H1 (cell line): Measurements from ENCODE around the gene PDIA6. TPM values are rescaled to one million over a fixed set of nuclear protein-coding genes. Genes with fewer than 3 reads are reported as not detected.

Source experiments
- CTCF ChIA-PET: fragments of 300-600 bp; sonication (Branson Sonifier 250); formaldehyde crosslinking; loops from one replicate; lab custom pipeline; 2021; ENCODE audit not compliant: partially characterized antibody; lab: Charles Lee
- POLR2A ChIA-PET: fragments of 300-600 bp; sonication (Branson Sonifier 250); formaldehyde crosslinking; loops from one replicate; lab custom pipeline; 2021; ENCODE audit warnings: inconsistent platforms; ENCODE audit not compliant: partially characterized antibody; lab: Charles Lee
- DNase-seq, 2 experiments: peaks; one replicate each; pipeline versions ENCODE4 v3.0.0 to v3.0.0-alpha.2; 2010 to 2022; ENCODE audit warnings: low spot score in 2 of 2, low read depth in 1 of 2, mixed read lengths in 1 of 2
- FAIRE-seq: peaks from 2 replicates; lab custom pipeline; 2011; peaks lifted over from hg19 to GRCh38; lab: Jason Lieb, UNC
- H2AFZ ChIP-seq: 2 replicates; pipeline ENCODE4 v1.8.1; 2012; ENCODE audit warnings: low read length, inconsistent platforms
- H2AK5ac ChIP-seq: 2 replicates; pipeline ENCODE4 v1.6.1; 2013; ENCODE audit warnings: low read depth, low read length
- H2BK120ac ChIP-seq: replicated peaks from 2 replicates; pipeline ENCODE3; 2013; ENCODE audit warnings: low read depth, low read length, inconsistent platforms
- H2BK12ac ChIP-seq: 2 replicates; pipeline ENCODE4 v1.6.1; 2013; ENCODE audit warnings: low read depth, low read length
- H2BK15ac ChIP-seq: 2 replicates; pipeline ENCODE4 v1.6.1; 2013; ENCODE audit warnings: low read length
- H2BK20ac ChIP-seq: 2 replicates; pipeline ENCODE4 v1.6.1; 2013; ENCODE audit warnings: low read length
- H2BK5ac ChIP-seq: 2 replicates; pipeline ENCODE4 v1.6.1; 2013; ENCODE audit warnings: low read depth, low read length
- H3K14ac ChIP-seq: 2 replicates; pipeline ENCODE4 v1.6.1; 2013; ENCODE audit warnings: inconsistent platforms; ENCODE audit not compliant: insufficient read length
- H3K18ac ChIP-seq: 2 replicates; pipeline ENCODE4 v1.6.1; 2013; ENCODE audit warnings: low read length; ENCODE audit errors: extremely low read depth
- H3K23ac ChIP-seq: 2 replicates; pipeline ENCODE4 v1.6.1; 2013; ENCODE audit warnings: inconsistent platforms; ENCODE audit not compliant: insufficient read length
- H3K23me2 ChIP-seq: 2 replicates; pipeline ENCODE4 v1.6.1; 2013; ENCODE audit warnings: low read depth, low read length
- H3K27ac ChIP-seq: 2 replicates; pipeline ENCODE4 v1.6.1; 2011; ENCODE audit warnings: low read depth, low read length, inconsistent platforms
- H3K27me3 ChIP-seq, 4 experiments: replicated peaks in 1 of 4; 1 replicate in 1 of 4; 2 replicates in 3 of 4; pipeline versions ENCODE4 v1.6.1 to v1.8.1; 2011 to 2013; ENCODE audit warnings: low read length in 3 of 4, mild to moderate bottlenecking in 3 of 4, inconsistent platforms in 2 of 4, mixed read lengths in 2 of 4, moderate library complexity in 1 of 4; ENCODE audit not compliant: control insufficient read depth in 3 of 4, insufficient read depth in 3 of 4; ENCODE audit errors: extremely low read depth in 1 of 4
- H3K36me3 ChIP-seq, 4 experiments: 2 replicates each; pipeline versions ENCODE4 v1.6.1 to v1.8.1; 2011 to 2013; ENCODE audit warnings: mild to moderate bottlenecking in 4 of 4, low read length in 3 of 4, moderate library complexity in 2 of 4, control low read depth in 1 of 4, inconsistent platforms in 1 of 4; ENCODE audit not compliant: insufficient read depth in 4 of 4, control insufficient read depth in 2 of 4
- H3K4ac ChIP-seq: replicated peaks from 2 replicates; pipeline ENCODE3; 2013; ENCODE audit warnings: low read length, low read depth, mixed read lengths, inconsistent platforms; ENCODE audit not compliant: insufficient read length
- H3K4me1 ChIP-seq, 4 experiments: replicated peaks in 1 of 4; 1 replicate in 1 of 4; 2 replicates in 3 of 4; pipeline versions ENCODE4 v1.6.1 to v1.8.1; 2011 to 2013; ENCODE audit warnings: low read length in 3 of 4, inconsistent platforms in 2 of 4, mixed read lengths in 1 of 4; ENCODE audit not compliant: insufficient read depth in 4 of 4, control insufficient read depth in 3 of 4
- H3K4me2 ChIP-seq, 2 experiments: 2 replicates each; pipeline versions ENCODE4 v1.6.1 to v1.8.1; 2011 to 2013; ENCODE audit warnings: low read depth in 2 of 2, low read length in 2 of 2, control low read depth in 1 of 2, inconsistent platforms in 1 of 2, mild to moderate bottlenecking in 1 of 2; ENCODE audit not compliant: insufficient read depth in 1 of 2
- H3K4me3 ChIP-seq, 4 experiments: fragments of 200-600, 300-600 bp in 1 of 4; sonication (generic), shearing (Covaris generic), sonication (Bioruptor Twin) in 1 of 4; 2 replicates each; pipeline versions ENCODE4 v1.5.1 to v1.8.1; 2011 to 2016; ENCODE audit warnings: low read length in 4 of 4, low read depth in 3 of 4, control low read depth in 2 of 4, inconsistent platforms in 2 of 4, mild to moderate bottlenecking in 2 of 4, mixed read lengths in 1 of 4, moderate library complexity in 1 of 4; ENCODE audit not compliant: insufficient read depth in 2 of 4; ENCODE audit errors: extremely low read depth in 1 of 4
- H3K56ac ChIP-seq: replicated peaks from 2 replicates; pipeline ENCODE3; 2013; ENCODE audit warnings: low read depth, mild to moderate bottlenecking, mixed read lengths, low read length, inconsistent platforms; ENCODE audit not compliant: insufficient read length
- H3K79me1 ChIP-seq: 2 replicates; pipeline ENCODE4 v1.6.1; 2013; ENCODE audit warnings: low read depth, low read length, control low read depth
- H3K79me2 ChIP-seq, 2 experiments: 2 replicates each; pipeline versions ENCODE4 v1.6.1 to v1.8.1; 2012 to 2013; ENCODE audit warnings: low read length in 2 of 2, mild to moderate bottlenecking in 2 of 2, inconsistent platforms in 1 of 2; ENCODE audit not compliant: insufficient read depth in 2 of 2, control insufficient read depth in 1 of 2
- H3K9ac ChIP-seq, 4 experiments: replicated peaks in 1 of 4; 1 replicate in 1 of 4; 2 replicates in 3 of 4; pipeline versions ENCODE4 v1.6.1 to v1.8.1; 2011 to 2013; ENCODE audit warnings: low read depth in 3 of 4, low read length in 3 of 4, control low read depth in 2 of 4, mild to moderate bottlenecking in 2 of 4, moderate library complexity in 2 of 4, inconsistent platforms in 1 of 4; ENCODE audit errors: extremely low read depth in 1 of 4
- H3K9me3 ChIP-seq, 2 experiments: 2 replicates each; pipeline versions ENCODE4 v1.6.1 to v1.8.1; 2012 to 2013; ENCODE audit warnings: mild to moderate bottlenecking in 2 of 2, moderate library complexity in 2 of 2, control low read depth in 1 of 2, inconsistent platforms in 1 of 2, low read depth in 1 of 2, low read length in 1 of 2, mixed read lengths in 1 of 2; ENCODE audit not compliant: insufficient read depth in 2 of 2
- H4K20me1 ChIP-seq, 2 experiments: replicated peaks in 1 of 2; 2 replicates each; pipeline versions ENCODE3 to v1.8.1; 2011 to 2013; ENCODE audit warnings: inconsistent platforms in 2 of 2, low read length in 2 of 2, mild to moderate bottlenecking in 1 of 2; ENCODE audit not compliant: insufficient read depth in 2 of 2, control insufficient read depth in 1 of 2
- H4K5ac ChIP-seq: 2 replicates; pipeline ENCODE4 v1.6.1; 2013; ENCODE audit warnings: low read length, low read depth, mixed read lengths, inconsistent platforms; ENCODE audit not compliant: insufficient read length
- H4K8ac ChIP-seq: 2 replicates; pipeline ENCODE4 v1.8.0; 2013; ENCODE audit warnings: mild to moderate bottlenecking, moderate library complexity, low read length, inconsistent platforms; ENCODE audit not compliant: insufficient read depth; ENCODE audit errors: extremely low read depth
- H4K91ac ChIP-seq: replicated peaks from 2 replicates; pipeline ENCODE3; 2013; ENCODE audit warnings: low read length, mixed read lengths, inconsistent platforms; ENCODE audit not compliant: insufficient read length
- PHF8 ChIP-seq: fragments of 200-600 bp; sonication (generic); conservative IDR thresholded peaks from 2 replicates; pipeline ENCODE4 v1.7.1; 2012; ENCODE audit warnings: low read depth, mild to moderate bottlenecking, inconsistent platforms, low read length, moderate library complexity
- POLR2AphosphoS5 ChIP-seq: IDR thresholded peaks from 2 replicates; pipeline ENCODE4 v1.6.1; 2011; ENCODE audit warnings: low read depth, low read length
- RXRA ChIP-seq: IDR thresholded peaks from 2 replicates; pipeline ENCODE4 v1.6.1; 2011; ENCODE audit warnings: low read depth, mild to moderate bottlenecking, low read length, moderate library complexity; ENCODE audit not compliant: insufficient read depth
- SUZ12 ChIP-seq: fragments of 200-600 bp; sonication (generic); IDR thresholded peaks from 2 replicates; pipeline ENCODE4 v1.6.1; 2012; ENCODE audit warnings: mild to moderate bottlenecking, inconsistent platforms, low read length, moderate library complexity, mixed read lengths
- WGBS, 2 experiments: shearing (Covaris generic) in 1 of 2; methylation state at CpG; one replicate each; pipeline versions ENCODE4 v1.1.6 to v1.1.7; 2013 to 2015; ENCODE audit warnings: low lambda C conversion rate in 2 of 2, mixed read lengths in 2 of 2, inconsistent platforms in 1 of 2, low coverage in 1 of 2, missing lambda C conversion rate in 1 of 2; ENCODE audit not compliant: insufficient replicate concordance in 2 of 2, insufficient coverage in 1 of 2, insufficient read length in 1 of 2; ENCODE audit errors: extremely low coverage in 1 of 2, missing lambda C conversion rate in 1 of 2; 5-methylcytosine and 5-hydroxymethylcytosine counted together
- polyA plus RNA-seq, 7 experiments: library from polyadenylated mRNA; depleted of rRNA in 3 of 7; stranded (reverse) in 5 of 7; unstranded in 2 of 7; fragments of >200 nt in 5 of 7; fragments of 200-250 nt in 2 of 7; gene quantifications; 1 replicate in 5 of 7; 2 replicates in 1 of 7; 4 replicates in 1 of 7; pipeline versions ENCODE4 v1.2.1 to v1.2.3, GENCODE V29; 2011 to 2013; ENCODE audit warnings: missing spikeins in 2 of 7, mixed read lengths in 2 of 7
- total RNA-seq: library from RNA; stranded (reverse); fragmentation: NEBNext Ultra II Directional; extraction: Animal tissue kit (Norgen Biotek cat#: 25700); gene quantifications from 2 replicates; pipeline ENCODE4 v1.2.1, GENCODE V29; 2021

The PDIA6 gene
- total and polyA plus RNA-seq, 2 of the 8 experiments (the other 6 are each of a cell fraction or from before 2014, with no cell fraction given), result 181 to 384 TPM

GRCh38 chr2:10800163-10800562 is 12.4 kb downstream of the PDIA6 start:
- Histone ChIP-seq H4K91ac (no peak overlapping the region), H3K14ac (no peak overlapping the region), H3K4me1 (no peaks in the 10 kb centered on the region), H3K18ac (no peak overlapping the region), H2BK12ac (no peak overlapping the region), H3K23me2 (no peaks in the 10 kb centered on the region), H3K79me1 (peaks cover 10% of the 10 kb centered on the region; the same call in 1 of the 2 replicates), H2BK120ac (no peak overlapping the region), H3K27me3 (no peaks in the 10 kb centered on the region), H3K9ac (no peak overlapping the region), H2BK5ac (no peak overlapping the region), H2BK15ac (no peak overlapping the region), H2AFZ (no peak overlapping the region), H3K23ac (no peak overlapping the region), H4K20me1 (peaks cover 4 to 18% of the 10 kb centered on the region in 2 experiments), H3K56ac (no peak overlapping the region), H3K4me3 (no peak overlapping the region), H4K5ac (no peak overlapping the region), H3K9me3 (no peaks in the 10 kb centered on the region), H3K27ac (no peak overlapping the region), H4K8ac (no peak overlapping the region), H3K79me2 (peaks cover 11 to 83% of the 10 kb centered on the region in 2 experiments), H3K36me3 (peaks cover 5 to 62% (median 32%) of the 10 kb centered on the region in 4 experiments; a peak in 7 of 8 replicates), H3K4ac (no peak overlapping the region), H3K4me2 (no peak overlapping the region), H2BK20ac (no peak overlapping the region), H2AK5ac (no peak overlapping the region)
- DNase-seq (no peak), FAIRE-seq (no peak)
- ChIA-PET CTCF (interaction anchor here (0.5 to 1.8 kb wide), 6 partner anchors 12 to 272 kb away, joined by 3 to 5 read pairs (median 3); no protein-coding TSS in a partner anchor), POLR2A (interaction anchor here (0.6 kb wide), 1 partner anchor 25 kb away, joined by 6 read pairs; no protein-coding TSS in a partner anchor)
- 90 to 100% methylated on average over 1 to 4 of the region's 4 CpGs for WGBS, 2 experiments
- TF ChIP-seq RXRA (no peak), PHF8 (no peak), POLR2AphosphoS5 (no peak), SUZ12 (no peak)
